Glutamatergic neuron (in vitro differentiated cells): ENCODE results near the gene CABP4. TPM values are rescaled to one million over a fixed set of nuclear protein-coding genes. Genes with fewer than 3 reads are reported as not detected.

Experiments used
- DNase-seq: peaks from one replicate; pipeline ENCODE4 v3.0.0; 2022
- H3K27ac Mint-ChIP-seq: one replicate; pipeline ENCODE4 v1.8.0; 2020; ENCODE audit warnings: mild to moderate bottlenecking, mixed read lengths, inconsistent platforms; ENCODE audit not compliant: unreplicated experiment
- H3K27me3 Mint-ChIP-seq: one replicate; pipeline ENCODE4 v1.8.0; 2020; ENCODE audit warnings: mild to moderate bottlenecking, moderate library complexity, mixed read lengths, inconsistent platforms; ENCODE audit not compliant: unreplicated experiment
- H3K36me3 Mint-ChIP-seq: one replicate; pipeline ENCODE4 v1.8.0; 2020; ENCODE audit warnings: mild to moderate bottlenecking, mixed read lengths, inconsistent platforms; ENCODE audit not compliant: unreplicated experiment
- H3K4me1 Mint-ChIP-seq: one replicate; pipeline ENCODE4 v1.8.0; 2020; ENCODE audit warnings: mild to moderate bottlenecking, low read depth, mixed read lengths, inconsistent platforms; ENCODE audit not compliant: unreplicated experiment
- H3K4me3 Mint-ChIP-seq: one replicate; pipeline ENCODE4 v1.8.0; 2020; ENCODE audit warnings: mild to moderate bottlenecking, mixed read lengths, inconsistent platforms; ENCODE audit not compliant: unreplicated experiment
- H3K9me3 Mint-ChIP-seq: one replicate; pipeline ENCODE4 v1.8.0; 2020; ENCODE audit warnings: mild to moderate bottlenecking, moderate library complexity, mixed read lengths, inconsistent platforms; ENCODE audit not compliant: unreplicated experiment
- total RNA-seq: library from RNA; stranded (reverse); fragmentation: NEBNext Ultra II Directional; extraction: Animal tissue kit (Norgen Biotek cat#: 25700); gene quantifications from one replicate; pipeline ENCODE4 v1.2.1, GENCODE V29; 2021; ENCODE audit not compliant: unreplicated experiment
- TF ChIP-seq, protein P1 (sequence below): fragments of 200-600 bp; sonication (generic); IDR thresholded peaks from one replicate; pipeline ENCODE4 v1.5.0; 2021; ENCODE audit not compliant: partially characterized antibody, unreplicated experiment

CABP4 gene
- total RNA-seq, 1 donor from 2014 or later = not detected

DNA sequence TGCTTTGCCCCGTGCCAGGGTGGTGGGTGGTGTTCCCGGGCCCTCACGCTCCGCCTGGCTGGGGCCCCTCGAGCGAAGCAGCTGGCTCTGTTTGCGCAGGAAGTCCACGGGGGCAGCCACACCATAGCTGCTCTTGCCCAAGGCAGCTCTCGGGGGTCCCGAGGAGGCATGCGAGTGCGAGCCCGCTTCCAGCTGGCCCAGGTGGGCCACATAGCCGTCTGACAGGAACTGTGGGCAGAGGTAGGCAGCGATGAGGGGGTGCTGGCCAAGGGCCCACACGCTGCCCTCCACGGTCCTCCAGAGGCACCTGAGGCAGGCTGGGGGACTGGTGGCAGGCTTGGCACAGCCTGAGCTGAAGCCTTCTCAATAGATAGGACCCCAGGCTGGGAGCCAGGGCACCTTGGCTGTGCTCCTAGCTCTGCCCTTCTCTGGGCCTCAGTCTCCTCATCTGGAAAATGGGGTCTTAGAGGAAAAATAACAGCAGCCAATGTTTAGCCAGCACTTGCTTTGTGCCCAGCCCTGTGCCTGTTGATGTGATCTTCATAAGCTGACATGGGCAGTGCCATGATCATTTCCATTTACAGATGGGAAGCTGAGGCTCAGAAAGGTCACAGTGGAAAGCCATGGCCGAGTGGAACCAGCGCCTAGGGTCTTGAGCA, 37.0 kb downstream of the CABP4 start:
- H3K4me1 Mint-ChIP-seq = no peaks in the 10 kb centered on the region
- DNase-seq = no peak
- H3K4me3 Mint-ChIP-seq = no peak overlapping the region
- no peaks in the 10 kb centered on the region for H3K36me3 Mint-ChIP-seq
- no peak overlapping the region for H3K27ac Mint-ChIP-seq
- TF ChIP-seq, protein P1, sequence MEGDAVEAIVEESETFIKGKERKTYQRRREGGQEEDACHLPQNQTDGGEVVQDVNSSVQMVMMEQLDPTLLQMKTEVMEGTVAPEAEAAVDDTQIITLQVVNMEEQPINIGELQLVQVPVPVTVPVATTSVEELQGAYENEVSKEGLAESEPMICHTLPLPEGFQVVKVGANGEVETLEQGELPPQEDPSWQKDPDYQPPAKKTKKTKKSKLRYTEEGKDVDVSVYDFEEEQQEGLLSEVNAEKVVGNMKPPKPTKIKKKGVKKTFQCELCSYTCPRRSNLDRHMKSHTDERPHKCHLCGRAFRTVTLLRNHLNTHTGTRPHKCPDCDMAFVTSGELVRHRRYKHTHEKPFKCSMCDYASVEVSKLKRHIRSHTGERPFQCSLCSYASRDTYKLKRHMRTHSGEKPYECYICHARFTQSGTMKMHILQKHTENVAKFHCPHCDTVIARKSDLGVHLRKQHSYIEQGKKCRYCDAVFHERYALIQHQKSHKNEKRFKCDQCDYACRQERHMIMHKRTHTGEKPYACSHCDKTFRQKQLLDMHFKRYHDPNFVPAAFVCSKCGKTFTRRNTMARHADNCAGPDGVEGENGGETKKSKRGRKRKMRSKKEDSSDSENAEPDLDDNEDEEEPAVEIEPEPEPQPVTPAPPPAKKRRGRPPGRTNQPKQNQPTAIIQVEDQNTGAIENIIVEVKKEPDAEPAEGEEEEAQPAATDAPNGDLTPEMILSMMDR = no peak
- no peaks in the 10 kb centered on the region for H3K9me3 Mint-ChIP-seq
- peaks cover 2% of the 10 kb centered on the region for H3K27me3 Mint-ChIP-seq

DNA sequence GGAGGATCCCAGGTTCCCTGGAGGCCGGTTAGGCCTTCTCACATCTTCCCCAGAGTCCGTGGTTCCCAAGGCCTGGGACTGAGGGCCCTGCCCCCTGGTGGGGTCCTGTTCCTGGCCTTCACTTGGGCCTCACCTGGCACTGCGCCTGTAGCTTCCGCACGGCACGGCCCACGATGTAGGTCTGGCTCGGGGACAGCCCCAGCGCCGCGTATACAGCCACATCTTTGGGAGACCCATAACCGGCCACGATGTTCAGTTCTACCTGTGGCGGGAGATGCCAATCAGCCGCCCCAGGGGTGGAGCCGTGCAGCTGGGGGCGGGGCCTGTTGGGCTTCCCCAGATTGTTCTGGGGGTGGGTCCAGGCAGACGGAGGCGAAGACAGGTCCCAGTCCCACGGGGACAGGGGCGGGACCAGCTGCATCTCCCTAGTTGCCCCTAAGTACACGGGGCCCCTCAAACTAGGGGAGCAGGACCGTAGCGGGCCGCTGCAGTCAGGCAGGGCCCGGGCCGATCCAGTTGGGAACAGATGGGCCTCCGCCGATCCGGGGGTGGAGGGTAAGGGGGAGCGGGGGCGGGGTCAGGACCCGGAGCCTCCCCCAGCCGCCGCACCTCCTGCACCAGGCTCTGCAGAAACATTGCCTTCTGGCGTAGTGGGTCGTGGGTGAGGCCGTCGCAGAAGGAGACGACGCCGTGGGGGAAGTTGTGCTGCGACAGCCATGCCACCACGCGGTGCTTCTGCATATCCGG, 37.8 kb downstream of the CABP4 start:
- H3K36me3 Mint-ChIP-seq = no peaks in the 10 kb centered on the region
- no peaks in the 10 kb centered on the region for H3K4me1 Mint-ChIP-seq
- TF ChIP-seq, protein P1 = no peak
- H3K9me3 Mint-ChIP-seq = no peaks in the 10 kb centered on the region
- H3K27ac Mint-ChIP-seq = no peak overlapping the region
- no peak overlapping the region for H3K4me3 Mint-ChIP-seq
- no peak for DNase-seq
- peaks cover under 1% of the 10 kb centered on the region for H3K27me3 Mint-ChIP-seq

DNA sequence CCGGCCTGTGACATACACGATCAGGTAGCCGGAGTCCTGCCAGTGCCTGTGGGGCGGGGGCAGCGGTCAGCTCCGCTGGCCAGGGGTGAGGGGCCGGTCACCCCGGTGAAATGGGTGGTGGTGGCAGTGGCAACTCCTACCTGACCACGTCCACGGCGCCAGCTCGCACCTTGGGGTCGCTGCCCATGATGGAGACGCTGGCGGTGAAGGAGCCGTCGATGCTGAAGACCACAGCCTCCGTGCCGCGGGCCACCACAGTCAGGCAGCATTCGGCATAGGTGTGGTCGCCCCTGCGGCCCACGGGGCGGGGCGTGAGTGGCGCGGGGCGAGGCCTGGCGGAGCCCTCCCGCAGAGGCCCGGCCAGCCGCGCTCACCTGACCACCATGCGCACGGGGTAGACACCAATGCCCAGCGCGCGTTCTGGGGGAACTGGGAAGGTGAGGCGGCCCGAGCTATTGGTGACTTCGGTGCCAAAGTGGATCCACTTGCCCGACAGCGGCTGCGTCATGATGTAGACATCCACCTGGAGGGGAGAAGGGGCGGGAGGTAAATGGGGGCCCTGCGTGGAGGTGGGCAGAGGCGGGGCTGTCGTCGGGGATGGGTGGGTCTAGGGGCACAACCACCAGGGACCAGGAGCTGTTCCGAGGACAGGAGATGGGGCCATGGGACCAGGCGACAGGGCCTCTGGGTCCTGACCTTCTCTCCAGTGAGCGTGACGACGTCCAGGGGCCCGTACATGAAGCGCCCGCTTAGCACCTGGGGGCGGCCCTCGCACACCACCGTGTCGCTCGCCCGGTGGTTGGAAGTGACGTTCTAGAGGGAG, 38.6 kb downstream of the CABP4 start:
- Mint-ChIP-seq H3K9me3 (no peaks in the 10 kb centered on the region), H3K4me1 (no peaks in the 10 kb centered on the region), H3K27me3 (no peaks in the 10 kb centered on the region), H3K4me3 (no peak overlapping the region), H3K27ac (no peak overlapping the region), H3K36me3 (no peaks in the 10 kb centered on the region)
- DNase-seq = no peak
- TF ChIP-seq, protein P1 = no peak

DNA sequence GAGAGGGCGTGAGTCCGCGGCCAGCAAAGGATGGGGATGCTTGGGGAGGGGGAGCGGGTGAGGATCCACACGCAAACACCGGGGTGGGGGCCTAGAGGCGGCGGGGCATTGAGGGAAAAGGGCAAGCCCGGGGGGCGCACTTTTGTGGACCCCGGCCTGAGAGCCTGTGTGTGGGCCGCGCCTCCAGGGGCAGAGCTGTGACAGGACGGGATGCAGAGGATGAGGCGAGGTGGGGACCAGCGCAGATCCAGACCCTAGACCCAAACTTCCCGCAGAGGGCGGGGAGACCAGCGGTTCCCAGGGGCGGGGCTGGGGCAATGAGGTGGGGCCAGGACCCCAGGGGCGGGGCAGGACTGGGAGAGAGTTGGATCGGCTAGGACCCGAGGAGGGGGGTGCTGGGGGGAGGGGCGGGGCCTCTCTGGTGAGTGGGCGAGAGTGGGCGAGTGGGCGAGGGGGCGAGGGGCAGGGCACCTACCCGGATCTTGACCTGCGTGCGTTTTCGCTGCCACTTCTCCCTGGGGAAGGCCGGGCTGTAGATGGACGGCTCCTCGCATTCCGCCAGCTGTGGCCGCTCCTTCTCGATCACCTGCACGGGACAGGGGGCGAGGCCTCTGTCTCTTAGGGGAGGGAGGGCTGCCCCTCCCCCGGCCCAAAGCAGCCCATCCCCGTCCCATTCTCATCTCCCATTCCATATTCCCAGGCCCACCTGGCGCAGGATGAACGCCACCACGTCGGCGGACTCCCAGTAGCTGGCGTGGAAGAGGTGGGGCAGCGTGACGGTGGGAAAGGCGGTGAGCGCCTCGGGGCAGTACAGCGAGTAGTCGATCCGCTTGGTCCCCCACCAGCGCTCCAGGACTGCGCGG, 39.4 kb downstream of the CABP4 start:
- Mint-ChIP-seq H3K27me3 (no peaks in the 10 kb centered on the region), H3K36me3 (no peaks in the 10 kb centered on the region), H3K27ac (no peak overlapping the region), H3K4me3 (no peak overlapping the region), H3K4me1 (no peaks in the 10 kb centered on the region), H3K9me3 (no peaks in the 10 kb centered on the region)
- no peak for DNase-seq
- TF ChIP-seq, protein P1 = no peak
